OCI-LY7 (cell line): ENCODE results near the gene ANAPC10. TPM values are rescaled to one million over a fixed set of nuclear protein-coding genes. Genes with fewer than 3 reads are reported as not detected.

Experiments used
- BruUV-seq: library from RNA; stranded (reverse); fragments of 400-500 nt; replicated peaks from 2 replicates; lab custom pipeline; 2021; lab: Mats Ljungman, UMichigan
- CTCF ChIA-PET: fragments of 300-600 bp; sonication (Branson Sonifier 250); formaldehyde crosslinking; loops from one replicate; lab custom pipeline; 2022; ENCODE audit warnings: antibody characterized with exemption; ENCODE audit not compliant: unreplicated experiment; lab: Charles Lee
- POLR2A ChIA-PET: fragments of 300-600 bp; sonication (Branson Sonifier 250); formaldehyde crosslinking; loops from one replicate; lab custom pipeline; 2022; ENCODE audit warnings: antibody characterized with exemption; lab: Charles Lee
- DNase-seq: peaks from one replicate; pipeline ENCODE4 v3.0.0-alpha.2; 2015; ENCODE audit warnings: low spot score
- H2AFZ ChIP-seq: fragments of 200-600 bp; sonication (generic), shearing (Covaris generic); 2 replicates; pipeline ENCODE4 v1.6.1; 2014; ENCODE audit warnings: mild to moderate bottlenecking, antibody characterized with exemption, low read length, moderate library complexity
- H3K27ac ChIP-seq: fragments of 200-600 bp; sonication (generic); 2 replicates; pipeline ENCODE4 v1.5.1; 2014; ENCODE audit warnings: mixed run types, low read depth, mild to moderate bottlenecking, moderate library complexity, low read length, inconsistent platforms; ENCODE audit not compliant: poor library complexity, severe bottlenecking
- H3K36me3 ChIP-seq: fragments of 200-600 bp; sonication (generic); 2 replicates; pipeline ENCODE4 v1.6.1; 2014; ENCODE audit warnings: mild to moderate bottlenecking, antibody characterized with exemption, low read length, moderate library complexity, mixed read lengths; ENCODE audit not compliant: insufficient read depth
- H3K4me1 ChIP-seq: fragments of 200-600 bp; sonication (generic); 2 replicates; pipeline ENCODE4 v1.5.1; 2014; ENCODE audit warnings: mild to moderate bottlenecking, low read length; ENCODE audit not compliant: insufficient read depth, poor library complexity, severe bottlenecking
- H3K4me2 ChIP-seq: fragments of 200-600 bp; sonication (generic); 2 replicates; pipeline ENCODE4 v1.6.1; 2014; ENCODE audit warnings: mild to moderate bottlenecking, low read length
- H3K4me3 ChIP-seq: fragments of 200-600 bp; sonication (generic); 2 replicates; pipeline ENCODE4 v1.5.1; 2014; ENCODE audit warnings: mild to moderate bottlenecking, low read depth, low read length; ENCODE audit not compliant: poor library complexity, severe bottlenecking
- H3K79me2 ChIP-seq: fragments of 200-600 bp; sonication (generic); 2 replicates; pipeline ENCODE4 v1.6.1; 2016; ENCODE audit warnings: low read depth, mild to moderate bottlenecking, low read length, moderate library complexity, mixed read lengths; ENCODE audit not compliant: insufficient read depth
- H3K9me2 ChIP-seq: fragments of 200-600 bp; sonication (generic); 2 replicates; pipeline ENCODE4 v1.6.1; 2016; ENCODE audit warnings: mild to moderate bottlenecking, low read length, mixed read lengths; ENCODE audit not compliant: insufficient read depth
- H3K9me3 ChIP-seq: fragments of 200-600 bp; sonication (generic); 2 replicates; pipeline ENCODE4 v1.6.1; 2014; ENCODE audit warnings: mild to moderate bottlenecking, mixed run types, low read length, mixed read lengths
- H4K20me1 ChIP-seq: fragments of 200-600 bp; sonication (generic); 2 replicates; pipeline ENCODE4 v1.6.1; 2014; ENCODE audit warnings: mild to moderate bottlenecking, antibody characterized with exemption, low read length, moderate library complexity, mixed read lengths; ENCODE audit not compliant: insufficient read depth
- CTCF ChIP-seq: fragments of 200-600 bp; sonication (generic); conservative IDR thresholded peaks from 2 replicates; pipeline ENCODE4 v1.5.1; 2014; ENCODE audit warnings: mild to moderate bottlenecking, antibody characterized with exemption, low read length, moderate library complexity, mixed read lengths
- EZH2phosphoT487 ChIP-seq: fragments of 200-600 bp; sonication (generic); IDR thresholded peaks from 2 replicates; pipeline ENCODE4 v1.6.1; 2018; ENCODE audit warnings: low read depth, borderline replicate concordance, mild to moderate bottlenecking, mixed run types, antibody characterized with exemption, low read length, moderate library complexity, mixed read lengths
- intact Hi-C: fragments of 100-400 bp; cut with micrococcal nuclease; formaldehyde crosslinking; loops from one replicate; pipeline ENCODE4 v1.10.0; 2022; ENCODE audit not compliant: unreplicated experiment
- total RNA-seq, 2 experiments: library from RNA; depleted of rRNA in 1 of 2; stranded (reverse); fragments of >200 nt in 1 of 2; shearing (Covaris generic) in 1 of 2; gene quantifications; 2 replicates each; pipeline ENCODE4 v1.2.3, GENCODE V29; 2014 to 2022

ANAPC10 gene
- total RNA-seq, 2 experiments from 2014 or later = 31.6 to 34.1 TPM

DNA sequence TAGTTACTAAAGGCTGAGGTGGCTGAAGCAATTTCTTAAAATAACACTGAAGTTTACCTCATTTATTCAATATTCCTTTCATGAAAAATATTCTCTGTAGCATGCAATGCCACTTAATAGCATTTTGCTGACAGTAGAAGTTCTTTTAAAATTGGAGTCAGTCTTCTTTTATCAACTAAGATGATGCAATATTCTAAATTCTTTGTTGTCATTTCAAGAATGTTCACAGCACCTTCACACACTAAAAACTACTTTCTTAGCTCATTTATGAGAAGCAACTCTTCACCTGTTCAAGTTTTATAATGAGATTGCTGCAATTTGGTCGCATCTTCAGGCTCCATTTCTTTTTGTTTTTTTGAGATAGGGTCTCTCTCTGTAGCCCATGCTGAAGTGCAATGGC is 48.8 kb downstream of the ANAPC10 start:
- Histone ChIP-seq H3K4me1 (no peaks in the 10 kb centered on the region), H3K27ac (no peak overlapping the region), H3K9me3 (no peaks in the 10 kb centered on the region), H3K9me2 (no peaks in the 10 kb centered on the region), H3K4me3 (no peak overlapping the region), H4K20me1 (0 out of 2 replicates have a peak, but pooled peaks cover 8% of the 10 kb centered on the region), H3K79me2 (no peaks in the 10 kb centered on the region), H2AFZ (no peak overlapping the region), H3K36me3 (peaks cover 4% of the 10 kb centered on the region), H3K4me2 (no peak overlapping the region)
- no TSS peak for BruUV-seq
- ChIA-PET CTCF (no interaction called here), POLR2A (interaction anchor here (0.5 kb wide), 1 partner anchor 676 kb away, joined by 3 read pairs; no protein-coding TSS in a partner anchor)
- no peak for TF ChIP-seq EZH2phosphoT487
- TF ChIP-seq CTCF = no peak
- DNase-seq = no peak
- intact Hi-C loops = no loop called here

DNA sequence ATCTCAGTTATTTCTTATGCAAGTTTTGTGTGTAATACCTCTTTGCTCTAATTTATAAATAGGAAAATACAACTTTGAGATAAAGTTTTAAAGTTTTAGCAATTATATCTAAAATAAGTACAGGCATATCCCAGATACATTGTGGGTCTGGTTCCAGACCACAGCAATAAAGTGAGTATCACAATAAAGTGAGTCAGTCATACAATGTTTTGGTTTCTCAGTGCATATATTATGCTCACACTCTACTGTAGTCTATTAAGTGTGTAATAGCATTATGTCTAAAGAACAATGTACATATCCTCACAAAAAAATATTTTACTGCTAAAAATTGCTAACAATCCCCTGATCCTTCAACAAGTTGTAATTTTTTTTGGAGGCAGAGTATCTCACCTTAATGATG is 49.2 kb downstream of the ANAPC10 start:
- Histone ChIP-seq H3K9me2 (no peaks in the 10 kb centered on the region), H3K4me1 (no peaks in the 10 kb centered on the region), H3K36me3 (peaks cover 4% of the 10 kb centered on the region), H4K20me1 (0 out of 2 replicates have a peak, but pooled peaks cover 8% of the 10 kb centered on the region), H3K9me3 (no peaks in the 10 kb centered on the region), H3K79me2 (no peaks in the 10 kb centered on the region), H3K4me3 (no peak overlapping the region), H2AFZ (no peak overlapping the region), H3K27ac (no peak overlapping the region), H3K4me2 (no peak overlapping the region)
- DNase-seq = no peak
- CTCF ChIA-PET = no interaction called here
- TF ChIP-seq EZH2phosphoT487 (no peak), CTCF (no peak)
- POLR2A ChIA-PET = interaction anchor here (1.2 kb wide), 1 partner anchor 11 kb away, joined by 3 read pairs; no protein-coding TSS in a partner anchor
- intact Hi-C loops = no loop called here
- BruUV-seq = no TSS peak

- Histone ChIP-seq H2AFZ (no peak overlapping the region), H3K36me3 (peaks cover 4% of the 10 kb centered on the region), H3K27ac (no peak overlapping the region), H3K9me2 (no peaks in the 10 kb centered on the region), H3K4me3 (no peak overlapping the region), H3K4me1 (no peaks in the 10 kb centered on the region), H4K20me1 (0 out of 2 replicates have a peak, but pooled peaks cover 8% of the 10 kb centered on the region), H3K9me3 (no peaks in the 10 kb centered on the region), H3K4me2 (no peak overlapping the region), H3K79me2 (peaks cover 9% of the 10 kb centered on the region; the same call in 1 of the 2 replicates)
- intact Hi-C loops = no loop called here
- ChIA-PET CTCF (no interaction called here), POLR2A (interaction anchor here (0.5 kb wide), 1 partner anchor 41 kb away, joined by 4 read pairs; no protein-coding TSS in a partner anchor)
- TF ChIP-seq CTCF = no peak
- TF ChIP-seq EZH2phosphoT487 = no peak
- no peak for DNase-seq
- no TSS peak for BruUV-seq
Observed at GRCh38 chr4:145047151-145047550, 50.8 kb downstream of the ANAPC10 start.
